ENCODE results near the gene VRTN.

DNA sequence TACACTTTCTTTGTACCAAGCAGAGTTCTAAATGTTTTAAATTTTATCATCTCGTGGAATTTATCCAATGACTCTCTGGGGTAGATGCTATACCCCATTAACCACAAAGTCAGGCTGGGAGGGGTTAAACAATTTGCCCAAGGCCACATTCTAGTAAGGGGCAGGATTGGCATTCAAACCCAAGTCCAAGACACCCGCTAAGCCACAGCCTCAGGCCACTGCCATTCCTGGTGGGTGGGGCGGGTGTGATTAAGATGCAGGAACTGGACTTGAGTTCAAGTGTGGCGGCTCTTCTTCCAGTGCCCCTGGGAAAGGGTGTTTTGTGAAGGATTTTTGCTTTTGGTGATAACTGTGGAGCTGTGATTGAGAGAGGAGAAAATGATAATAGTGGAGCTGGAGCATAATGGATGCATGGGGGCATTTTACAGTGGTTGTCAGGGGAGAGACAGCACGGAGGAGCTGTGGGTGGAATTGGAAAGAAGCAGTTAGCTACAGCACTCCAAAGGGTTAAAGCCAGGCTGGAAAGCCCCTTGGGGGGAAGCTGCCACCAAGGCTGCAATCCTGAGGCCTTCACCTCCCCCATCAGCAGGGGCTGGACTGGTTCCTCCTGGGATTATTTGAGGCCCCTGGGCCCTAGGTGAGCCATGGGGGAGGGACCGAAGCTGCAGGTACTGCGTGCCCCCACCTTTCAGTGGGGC, 1.0 kb upstream of the VRTN start:
- TF ChIP-seq, protein P1, sequence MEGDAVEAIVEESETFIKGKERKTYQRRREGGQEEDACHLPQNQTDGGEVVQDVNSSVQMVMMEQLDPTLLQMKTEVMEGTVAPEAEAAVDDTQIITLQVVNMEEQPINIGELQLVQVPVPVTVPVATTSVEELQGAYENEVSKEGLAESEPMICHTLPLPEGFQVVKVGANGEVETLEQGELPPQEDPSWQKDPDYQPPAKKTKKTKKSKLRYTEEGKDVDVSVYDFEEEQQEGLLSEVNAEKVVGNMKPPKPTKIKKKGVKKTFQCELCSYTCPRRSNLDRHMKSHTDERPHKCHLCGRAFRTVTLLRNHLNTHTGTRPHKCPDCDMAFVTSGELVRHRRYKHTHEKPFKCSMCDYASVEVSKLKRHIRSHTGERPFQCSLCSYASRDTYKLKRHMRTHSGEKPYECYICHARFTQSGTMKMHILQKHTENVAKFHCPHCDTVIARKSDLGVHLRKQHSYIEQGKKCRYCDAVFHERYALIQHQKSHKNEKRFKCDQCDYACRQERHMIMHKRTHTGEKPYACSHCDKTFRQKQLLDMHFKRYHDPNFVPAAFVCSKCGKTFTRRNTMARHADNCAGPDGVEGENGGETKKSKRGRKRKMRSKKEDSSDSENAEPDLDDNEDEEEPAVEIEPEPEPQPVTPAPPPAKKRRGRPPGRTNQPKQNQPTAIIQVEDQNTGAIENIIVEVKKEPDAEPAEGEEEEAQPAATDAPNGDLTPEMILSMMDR (IDR thresholded peaks at IDR 0.05): no peak
- TF ChIP-seq POLR2A (IDR thresholded peaks at IDR 0.05) (no peak), EP300 (IDR thresholded peaks at IDR 0.05) (no peak)

Measured in tibial nerve (tissue), 4 donors.